ENCODE measurements around the gene EPB41L4A.
A peak's percentile ranks its signal among the peaks of the same experiment; 100 is the strongest.

EPB41L4A gene

GRCh38 chr5:112201141-112201540, 217.9 kb downstream of the EPB41L4A start:
- DNase-seq = no peak

- DNase-seq = no peak
Measured at GRCh38 chr5:112200131-112200530, 218.9 kb downstream of the EPB41L4A start.

- DNase-seq = no peak
Measured at GRCh38 chr5:112196584-112196983, 222.5 kb downstream of the EPB41L4A start.

- DNase-seq = no peak
Measured at GRCh38 chr5:112195924-112196323, 223.2 kb downstream of the EPB41L4A start.

- no peak for DNase-seq
Measured at GRCh38 chr5:112192866-112193265, 226.2 kb downstream of the EPB41L4A start.

- no peak for DNase-seq
Measured at GRCh38 chr5:112192072-112192471, 227.0 kb downstream of the EPB41L4A start.

GRCh38 chr5:112189391-112189790, 229.7 kb downstream of the EPB41L4A start:
- DNase-seq = no peak

GRCh38 chr5:112186401-112186990, 232.6 kb downstream of the EPB41L4A start:
- peak; percentile 48 for DNase-seq

GRCh38 chr5:112183874-112184273, 235.2 kb downstream of the EPB41L4A start:
- no peak for DNase-seq

GRCh38 chr5:112183103-112183711, 235.9 kb downstream of the EPB41L4A start:
- DNase-seq = no peak

GRCh38 chr5:112179290-112179689, 239.8 kb downstream of the EPB41L4A start:
- no peak for DNase-seq

- DNase-seq = peak; percentile 16
Measured at GRCh38 chr5:112174959-112175594, 244.0 kb downstream of the EPB41L4A start.

- DNase-seq = no peak
Measured at GRCh38 chr5:112165897-112166737, 253.0 kb downstream of the EPB41L4A start.

- DNase-seq = no peak
Measured at GRCh38 chr5:112165399-112165798, 253.7 kb downstream of the EPB41L4A start.

GRCh38 chr5:112163435-112163834, 255.6 kb downstream of the EPB41L4A start:
- DNase-seq = no peak

GRCh38 chr5:112161392-112161748, 257.7 kb downstream of the EPB41L4A start:
- DNase-seq = no peak

- peak; percentile 65 for DNase-seq
Measured at GRCh38 chr5:112160652-112161391, 258.3 kb downstream of the EPB41L4A start.

- DNase-seq = no peak
Measured at GRCh38 chr5:112159435-112159834, 259.6 kb downstream of the EPB41L4A start.

- no peak for DNase-seq
Measured at GRCh38 chr5:112156211-112156610, 262.9 kb downstream of the EPB41L4A start.

GRCh38 chr5:112154940-112155686, 264.0 kb downstream of the EPB41L4A start:
- DNase-seq = peak; percentile 16

- DNase-seq = no peak
Measured at GRCh38 chr5:112149727-112150126, 269.4 kb downstream of the EPB41L4A start.
